KMS-11 (cell line): ENCODE results near the gene GABRA5.
"Not testable (repeated sequence)": the region's sequence is repeated elsewhere in the genome, so short reads cannot be mapped to it uniquely, and the experiment has no call there.

Experiments
- H2AFZ ChIP-seq: fragments of 200-600 bp; sonication (generic); 2 replicates; pipeline ENCODE4 v1.6.1; 2016; ENCODE audit warnings: antibody characterized with exemption, mixed run types, low read depth
- H3K27ac ChIP-seq: fragments of 200-600 bp; sonication (generic); 2 replicates; pipeline ENCODE4 v1.6.1; 2016; ENCODE audit warnings: mild to moderate bottlenecking, mixed run types
- H3K27me3 ChIP-seq: fragments of 200-600 bp; sonication (generic); 2 replicates; pipeline ENCODE4 v1.6.1; 2017; ENCODE audit warnings: mild to moderate bottlenecking, low read depth, mixed run types, moderate library complexity; ENCODE audit not compliant: insufficient read depth
- H3K36me3 ChIP-seq: fragments of 200-600 bp; sonication (generic); 2 replicates; pipeline ENCODE4 v1.6.1; 2017; ENCODE audit warnings: mild to moderate bottlenecking, mixed run types; ENCODE audit not compliant: insufficient read depth
- H3K4me1 ChIP-seq: fragments of 200-600 bp; sonication (generic); 2 replicates; pipeline ENCODE4 v1.6.1; 2016; ENCODE audit warnings: mild to moderate bottlenecking, low read depth, mixed run types; ENCODE audit not compliant: poor library complexity, severe bottlenecking
- H3K4me2 ChIP-seq: fragments of 200-600 bp; sonication (generic); 2 replicates; pipeline ENCODE4 v1.7.0; 2016; ENCODE audit warnings: mild to moderate bottlenecking, mixed run types
- H3K4me3 ChIP-seq: fragments of 200-600 bp; sonication (generic); IDR thresholded peaks from 2 replicates; pipeline ENCODE4 v1.6.1; 2017; ENCODE audit warnings: low read depth, low read length, mixed read lengths; ENCODE audit not compliant: insufficient read depth
- H3K79me2 ChIP-seq: fragments of 200-600 bp; sonication (generic); 2 replicates; pipeline ENCODE4 v1.6.1; 2016; ENCODE audit warnings: low read depth, mixed run types; ENCODE audit not compliant: insufficient read depth
- H3K9ac ChIP-seq: fragments of 200-600 bp; sonication (generic); 2 replicates; pipeline ENCODE4 v1.6.1; 2016; ENCODE audit warnings: mild to moderate bottlenecking, mixed run types
- H4K20me1 ChIP-seq: fragments of 200-600 bp; sonication (generic); 2 replicates; pipeline ENCODE4 v1.6.1; 2016; ENCODE audit warnings: mild to moderate bottlenecking, mixed run types; ENCODE audit not compliant: insufficient read depth
- CTCF ChIP-seq: fragments of 200-600 bp; sonication (generic); conservative IDR thresholded peaks from 2 replicates; pipeline ENCODE4 v1.6.1; 2017; ENCODE audit warnings: low read depth, mild to moderate bottlenecking, antibody characterized with exemption, low read length, moderate library complexity, mixed read lengths

GABRA5 gene

GRCh38 chr15:26892182-26892518 is 25.3 kb downstream of the GABRA5 start:
- Histone ChIP-seq H3K4me1 (no peaks in the 10 kb centered on the region), H3K27me3 (no peaks in the 10 kb centered on the region), H2AFZ (no peak overlapping the region), H3K36me3 (no peaks in the 10 kb centered on the region), H3K27ac (no peak overlapping the region), H3K79me2 (no peaks in the 10 kb centered on the region), H3K4me2 (no peak overlapping the region), H4K20me1 (no peaks in the 10 kb centered on the region), H3K4me3 (no peak overlapping the region), H3K9ac (no peak overlapping the region)
- TF ChIP-seq CTCF, result no peak

GRCh38 chr15:26892678-26893077 is 25.8 kb downstream of the GABRA5 start:
- Histone ChIP-seq H3K79me2 (no peaks in the 10 kb centered on the region), H3K27ac (no peak overlapping the region)

DNA sequence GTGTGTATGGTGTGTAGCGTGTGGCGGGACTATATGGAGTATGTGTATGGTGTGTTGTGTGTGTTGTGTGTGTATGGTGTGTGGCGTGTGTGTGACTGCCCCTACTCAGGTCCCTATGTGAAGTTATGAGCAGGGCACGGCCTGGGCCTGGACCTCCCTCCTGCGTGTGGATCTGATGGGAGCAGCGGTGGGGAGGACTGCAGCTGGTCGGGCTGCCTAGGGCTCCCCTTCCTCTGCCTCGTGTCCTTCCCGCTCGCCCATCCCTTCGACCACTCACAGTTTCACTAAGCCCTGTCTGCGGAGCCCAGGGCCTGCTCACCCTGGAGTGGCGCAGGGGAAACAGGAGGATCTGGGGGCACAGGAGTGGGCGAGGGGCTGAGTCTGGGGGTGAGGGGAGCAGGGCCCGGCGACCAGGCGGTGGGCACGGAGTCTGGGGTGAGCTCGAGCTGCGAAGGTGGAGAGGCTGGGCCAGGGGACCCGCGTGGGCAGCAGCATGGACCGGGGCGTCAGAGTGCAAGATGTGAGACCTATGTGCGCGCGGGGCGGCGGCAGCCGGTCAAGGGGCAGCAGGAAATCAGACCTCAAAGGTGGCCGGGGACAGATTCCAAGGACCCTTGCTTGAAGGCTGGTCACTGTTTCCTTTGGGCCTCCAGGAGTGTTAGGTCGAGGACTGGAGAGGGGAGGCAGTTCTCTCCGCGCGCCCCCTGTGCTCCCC is 26.6 kb downstream of the GABRA5 start:
- H2AFZ ChIP-seq, result no peak overlapping the region

More at GRCh38 chr15:26892678-26893077, 25.8 kb downstream of the GABRA5 start:
- no peaks in the 10 kb centered on the region for H3K4me1 ChIP-seq
- H3K27me3 ChIP-seq, result no peaks in the 10 kb centered on the region
- H3K9ac ChIP-seq, result no peak overlapping the region
- no peaks in the 10 kb centered on the region for H4K20me1 ChIP-seq
- H3K4me2 ChIP-seq, result no peak overlapping the region
- no peak for TF ChIP-seq CTCF
- H3K4me3 ChIP-seq, result no peak overlapping the region
- no peaks in the 10 kb centered on the region for H3K36me3 ChIP-seq
- H2AFZ ChIP-seq, result no peak overlapping the region

GRCh38 chr15:26894181-26894580 is 27.3 kb downstream of the GABRA5 start:
- H3K9ac ChIP-seq, result no peak overlapping the region
- no peaks in the 10 kb centered on the region for H3K27me3 ChIP-seq
- H3K27ac ChIP-seq, result no peak overlapping the region
- no peak overlapping the region for H3K4me2 ChIP-seq
- H3K36me3 ChIP-seq, result no peaks in the 10 kb centered on the region
- no peaks in the 10 kb centered on the region for H3K79me2 ChIP-seq
- no peak overlapping the region for H2AFZ ChIP-seq
- H3K4me3 ChIP-seq, result no peak overlapping the region
- TF ChIP-seq CTCF, result no peak
- no peaks in the 10 kb centered on the region for H4K20me1 ChIP-seq
- no peaks in the 10 kb centered on the region for H3K4me1 ChIP-seq

More for the DNA sequence above, 26.6 kb downstream of the GABRA5 start:
- no peak for TF ChIP-seq CTCF
- Histone ChIP-seq H4K20me1 (no peaks in the 10 kb centered on the region), H3K27ac (no peak overlapping the region), H3K36me3 (no peaks in the 10 kb centered on the region), H3K4me1 (no peaks in the 10 kb centered on the region), H3K4me2 (no peak overlapping the region), H3K27me3 (no peaks in the 10 kb centered on the region), H3K9ac (no peak overlapping the region), H3K4me3 (no peak overlapping the region), H3K79me2 (no peaks in the 10 kb centered on the region)

GRCh38 chr15:26895346-26895745 is 28.5 kb downstream of the GABRA5 start:
- H2AFZ ChIP-seq, H3K79me2 ChIP-seq, H3K27me3 ChIP-seq, H3K4me2 ChIP-seq, H4K20me1 ChIP-seq, H3K4me3 ChIP-seq, H3K9ac ChIP-seq, H3K27ac ChIP-seq, H3K36me3 ChIP-seq, H3K4me1 ChIP-seq: not testable (repeated sequence)
